ENCODE measurements around the gene CDON.

GRCh38 chr11:125994509-125994908, 68.2 kb downstream of the CDON start:
- TF ChIP-seq TAF1 (IDR thresholded peaks at IDR 0.05; ENCODE audit: low read depth, low read length) = no peak
- no peak for TF ChIP-seq POLR2A (IDR thresholded peaks at IDR 0.05; ENCODE audit: low read depth, low read length)
- no peak for TF ChIP-seq POLR2AphosphoS5 (IDR thresholded peaks at IDR 0.05; ENCODE audit: low read depth, low read length)

All from GM12891 (cell line).